Calu3 (cell line): ENCODE results near the gene GPR156. TPM values are rescaled to one million over a fixed set of nuclear protein-coding genes. Genes with fewer than 3 reads are reported as not detected.

Source experiments
- BruUV-seq: library from RNA; stranded (reverse); fragments of 400-500 nt; replicated peaks from 2 replicates; lab custom pipeline; 2021; lab: Mats Ljungman, UMichigan
- CTCF ChIA-PET: fragments of 300-600 bp; sonication (Branson Sonifier 250); formaldehyde crosslinking; loops from one replicate; lab custom pipeline; 2022; ENCODE audit warnings: antibody characterized with exemption; lab: Charles Lee
- DNase-seq: peaks from one replicate; pipeline ENCODE4 v3.0.0; 2022
- H3K27ac Mint-ChIP-seq: one replicate; pipeline ENCODE4 v1.8.0; 2022; ENCODE audit warnings: mixed read lengths; ENCODE audit not compliant: unreplicated experiment
- H3K27me3 Mint-ChIP-seq: one replicate; pipeline ENCODE4 v1.8.0; 2022; ENCODE audit warnings: mixed read lengths; ENCODE audit not compliant: unreplicated experiment
- H3K36me3 Mint-ChIP-seq: one replicate; pipeline ENCODE4 v1.8.0; 2022; ENCODE audit warnings: mild to moderate bottlenecking, moderate library complexity, mixed read lengths; ENCODE audit not compliant: insufficient read depth, unreplicated experiment
- H3K4me1 Mint-ChIP-seq: one replicate; pipeline ENCODE4 v1.8.0; 2022; ENCODE audit warnings: mild to moderate bottlenecking, low read depth, mixed read lengths; ENCODE audit not compliant: unreplicated experiment
- H3K4me3 Mint-ChIP-seq: one replicate; pipeline ENCODE4 v1.8.0; 2022; ENCODE audit warnings: mild to moderate bottlenecking, low read depth, moderate library complexity, mixed read lengths; ENCODE audit not compliant: unreplicated experiment
- H3K9me3 Mint-ChIP-seq: one replicate; pipeline ENCODE4 v1.8.0; 2022; ENCODE audit warnings: low read depth, mixed read lengths; ENCODE audit not compliant: unreplicated experiment
- CTCF ChIP-seq: fragments of 200-600 bp; IDR thresholded peaks from one replicate; pipeline ENCODE4 v1.8.0; 2022; ENCODE audit warnings: antibody characterized with exemption; ENCODE audit not compliant: unreplicated experiment
- intact Hi-C: fragments of 100-400 bp; cut with micrococcal nuclease; formaldehyde crosslinking; loops from one replicate; pipeline ENCODE4 v1.10.0; 2022; ENCODE audit not compliant: unreplicated experiment
- total RNA-seq: library from RNA; stranded (reverse); gene quantifications from 2 replicates; pipeline ENCODE4 v1.2.3, GENCODE V29; 2022

The GPR156 gene
- total RNA-seq, 1 experiment from 2014 or later: 0.45 TPM

- intact Hi-C loops: loop anchor here (1.0 to 5.0 kb wide), 5 partner anchors 102 to 552 kb away; partner anchors contain the start of gene LRRC58
- DNase-seq: no peak
- H3K36me3 Mint-ChIP-seq: no peaks in the 10 kb centered on the region
- H3K4me1 Mint-ChIP-seq: no peaks in the 10 kb centered on the region
- H3K27me3 Mint-ChIP-seq: peaks cover 24% of the 10 kb centered on the region
- no peak for TF ChIP-seq CTCF
- no peak overlapping the region for H3K27ac Mint-ChIP-seq
- no TSS peak for BruUV-seq
- CTCF ChIA-PET: interaction anchor here (0.7 to 2.8 kb wide), 4 partner anchors 104 to 314 kb away, joined by 3 to 45 read pairs (median 8); no protein-coding TSS in a partner anchor
- H3K4me3 Mint-ChIP-seq: no peak overlapping the region
- H3K9me3 Mint-ChIP-seq: no peaks in the 10 kb centered on the region
These were observed 40.2 kb downstream of the GPR156 start for GRCh38 chr3:120244834-120245225.

- intact Hi-C loops: loop anchor here (5.0 kb wide), 3 partner anchors 108 to 558 kb away; partner anchors contain the start of gene LRRC58
- BruUV-seq: no TSS peak
- CTCF ChIA-PET: no interaction called here
- Mint-ChIP-seq H3K9me3 (no peaks in the 10 kb centered on the region), H3K36me3 (no peaks in the 10 kb centered on the region), H3K27ac (no peak overlapping the region), H3K4me1 (no peaks in the 10 kb centered on the region), H3K27me3 (peaks cover 57% of the 10 kb centered on the region), H3K4me3 (no peak overlapping the region)
- TF ChIP-seq CTCF: no peak
- no peak for DNase-seq
These were observed 45.4 kb downstream of the GPR156 start for GRCh38 chr3:120239644-120240043.

- intact Hi-C loops: no loop called here
- DNase-seq: no peak
- H3K27me3 Mint-ChIP-seq: no peaks in the 10 kb centered on the region
- H3K27ac Mint-ChIP-seq: no peak overlapping the region
- no peaks in the 10 kb centered on the region for H3K9me3 Mint-ChIP-seq
- no peak for TF ChIP-seq CTCF
- no TSS peak for BruUV-seq
- no peaks in the 10 kb centered on the region for H3K36me3 Mint-ChIP-seq
- H3K4me3 Mint-ChIP-seq: no peak overlapping the region
- CTCF ChIA-PET: no interaction called here
- no peaks in the 10 kb centered on the region for H3K4me1 Mint-ChIP-seq
These were observed 57.2 kb downstream of the GPR156 start for GRCh38 chr3:120227710-120228347.

- no peak for TF ChIP-seq CTCF
- intact Hi-C loops: no loop called here
- H3K4me3 Mint-ChIP-seq: no peak overlapping the region
- H3K27me3 Mint-ChIP-seq: no peaks in the 10 kb centered on the region
- H3K27ac Mint-ChIP-seq: no peak overlapping the region
- no TSS peak for BruUV-seq
- H3K9me3 Mint-ChIP-seq: no peaks in the 10 kb centered on the region
- CTCF ChIA-PET: no interaction called here
- H3K36me3 Mint-ChIP-seq: no peaks in the 10 kb centered on the region
- H3K4me1 Mint-ChIP-seq: no peaks in the 10 kb centered on the region
- DNase-seq: no peak
These were observed 60.8 kb downstream of the GPR156 start for GRCh38 chr3:120224237-120224636.
